ENCODE measurements around the gene NEK1.
"Not testable (repeated sequence)": the region's sequence is repeated elsewhere in the genome, so short reads cannot be mapped to it uniquely, and the experiment has no call there.

Gene NEK1

DNA sequence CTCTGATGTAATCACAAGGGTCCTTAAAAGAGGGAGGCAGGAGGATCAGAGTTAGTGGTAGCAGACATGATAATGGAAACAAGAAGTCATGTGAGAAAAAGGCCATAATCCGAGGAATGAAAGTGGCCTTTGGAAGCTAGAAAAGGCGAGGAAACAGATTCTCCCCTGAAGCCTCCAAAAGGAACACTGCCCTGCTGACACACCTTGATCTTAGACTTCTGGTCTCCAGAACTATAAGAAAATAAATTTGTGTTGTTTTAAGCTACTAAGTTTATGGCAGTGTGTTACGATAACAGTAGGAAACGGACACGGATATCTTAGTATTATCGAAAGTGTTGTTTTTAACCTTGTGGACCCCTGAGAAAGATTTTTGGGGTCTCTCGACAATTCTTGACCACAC is 32.4 kb upstream of the NEK1 start:
- no peak for TF ChIP-seq ZNF274 (IDR thresholded peaks at IDR 0.05; ENCODE audit: low read depth, low read length)
- H3K4me3 ChIP-seq (ENCODE audit: low read length), result no peak overlapping the region

- no peak overlapping the region for H3K4me3 ChIP-seq (ENCODE audit: low read length)
- TF ChIP-seq ZNF274 (IDR thresholded peaks at IDR 0.05; ENCODE audit: low read depth, low read length), result no peak
Measured at GRCh38 chr4:169640261-169640870, 28.0 kb upstream of the NEK1 start.

GRCh38 chr4:169634975-169635374 is 22.6 kb upstream of the NEK1 start:
- TF ChIP-seq ZNF274 (IDR thresholded peaks at IDR 0.05; ENCODE audit: low read depth, low read length), result no peak
- no peak overlapping the region for H3K4me3 ChIP-seq (ENCODE audit: low read length)

DNA sequence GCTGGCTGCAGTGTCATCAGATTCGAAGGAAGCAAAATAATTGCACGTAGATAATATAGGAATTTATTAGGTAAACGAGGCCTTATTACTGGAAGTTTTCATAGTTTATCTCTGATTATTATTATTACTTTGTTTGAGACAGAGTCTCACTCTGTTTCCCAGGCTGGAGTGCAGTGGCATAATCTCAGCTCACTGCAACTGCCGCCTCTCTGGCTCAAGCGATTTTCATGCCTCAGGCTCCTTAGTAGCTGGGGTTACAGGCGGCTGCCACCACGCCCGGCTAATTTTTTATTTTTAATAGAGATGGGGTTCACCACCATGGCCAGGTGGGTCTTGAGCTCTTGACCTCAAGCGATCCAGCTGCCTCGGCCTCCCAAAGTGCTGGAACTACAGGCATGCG is 20.5 kb upstream of the NEK1 start:
- H3K4me3 ChIP-seq (ENCODE audit: low read length), result no peak overlapping the region
- no peak for TF ChIP-seq ZNF274 (IDR thresholded peaks at IDR 0.05; ENCODE audit: low read depth, low read length)

GRCh38 chr4:169630069-169630468 is 17.7 kb upstream of the NEK1 start:
- no peak for TF ChIP-seq ZNF274 (IDR thresholded peaks at IDR 0.05; ENCODE audit: low read depth, low read length)
- H3K4me3 ChIP-seq (ENCODE audit: low read length), result no peak overlapping the region

DNA sequence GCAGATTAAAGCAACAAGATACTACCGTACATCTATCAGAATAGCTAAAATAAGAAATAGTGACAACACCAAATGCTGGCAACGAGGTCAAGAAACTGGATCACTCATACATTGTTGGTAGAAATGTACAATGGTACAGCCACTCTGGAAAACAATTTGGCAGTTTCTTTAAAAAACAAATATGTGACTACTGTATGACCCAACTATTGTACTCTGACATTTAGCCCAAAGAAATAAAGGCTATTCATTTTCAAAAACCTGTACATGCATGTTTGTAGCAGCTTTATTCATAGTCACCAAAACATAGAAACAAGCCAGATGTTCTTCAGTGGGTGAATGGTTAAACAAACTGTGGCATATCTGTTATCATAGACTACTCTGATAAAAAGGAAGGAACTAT is 16.2 kb upstream of the NEK1 start:
- TF ChIP-seq ZNF274 (IDR thresholded peaks at IDR 0.05; ENCODE audit: low read depth, low read length), result no peak
- no peak overlapping the region for H3K4me3 ChIP-seq (ENCODE audit: low read length)

GRCh38 chr4:169627307-169627706 is 14.9 kb upstream of the NEK1 start:
- TF ChIP-seq ZNF274 (IDR thresholded peaks at IDR 0.05; ENCODE audit: low read depth, low read length), result no peak
- H3K4me3 ChIP-seq (ENCODE audit: low read length), result no peak overlapping the region

- H3K4me3 ChIP-seq (ENCODE audit: low read length), result no peak overlapping the region
- no peak for TF ChIP-seq ZNF274 (IDR thresholded peaks at IDR 0.05; ENCODE audit: low read depth, low read length)
Measured at GRCh38 chr4:169626331-169627282, 14.2 kb upstream of the NEK1 start.

- H3K4me3 ChIP-seq (ENCODE audit: low read length), result no peak overlapping the region
- no peak for TF ChIP-seq ZNF274 (IDR thresholded peaks at IDR 0.05; ENCODE audit: low read depth, low read length)
Measured at GRCh38 chr4:169625886-169626285, 13.5 kb upstream of the NEK1 start.

DNA sequence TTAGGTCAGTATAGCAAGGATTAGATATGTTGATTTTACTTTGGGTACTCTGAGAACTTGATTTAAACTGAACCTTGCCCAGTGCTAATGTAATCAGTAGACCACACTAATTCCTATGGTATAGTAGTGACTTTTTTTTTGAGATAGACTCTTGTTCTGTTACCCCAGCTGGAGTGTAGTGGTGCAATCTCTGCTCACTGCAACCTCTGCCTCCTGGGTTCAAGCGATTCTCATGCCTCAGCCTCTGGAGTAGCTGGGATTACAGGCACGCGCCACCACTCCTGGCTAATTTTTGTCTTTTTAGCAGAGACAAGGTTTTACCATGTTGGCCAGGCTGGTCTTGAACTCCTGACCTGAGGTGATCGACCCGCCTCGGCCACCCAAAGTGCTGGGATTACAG is 11.6 kb upstream of the NEK1 start:
- not testable (repeated sequence) for H3K4me3 ChIP-seq (ENCODE audit: low read length)

- TF ChIP-seq ZNF274 (IDR thresholded peaks at IDR 0.05; ENCODE audit: low read depth, low read length), result no peak
- H3K4me3 ChIP-seq (ENCODE audit: low read length), result peak overlapping the region; percentile 24; the same call in 1 of the 2 replicates
Measured at GRCh38 chr4:169622566-169622965, 10.2 kb upstream of the NEK1 start.

DNA sequence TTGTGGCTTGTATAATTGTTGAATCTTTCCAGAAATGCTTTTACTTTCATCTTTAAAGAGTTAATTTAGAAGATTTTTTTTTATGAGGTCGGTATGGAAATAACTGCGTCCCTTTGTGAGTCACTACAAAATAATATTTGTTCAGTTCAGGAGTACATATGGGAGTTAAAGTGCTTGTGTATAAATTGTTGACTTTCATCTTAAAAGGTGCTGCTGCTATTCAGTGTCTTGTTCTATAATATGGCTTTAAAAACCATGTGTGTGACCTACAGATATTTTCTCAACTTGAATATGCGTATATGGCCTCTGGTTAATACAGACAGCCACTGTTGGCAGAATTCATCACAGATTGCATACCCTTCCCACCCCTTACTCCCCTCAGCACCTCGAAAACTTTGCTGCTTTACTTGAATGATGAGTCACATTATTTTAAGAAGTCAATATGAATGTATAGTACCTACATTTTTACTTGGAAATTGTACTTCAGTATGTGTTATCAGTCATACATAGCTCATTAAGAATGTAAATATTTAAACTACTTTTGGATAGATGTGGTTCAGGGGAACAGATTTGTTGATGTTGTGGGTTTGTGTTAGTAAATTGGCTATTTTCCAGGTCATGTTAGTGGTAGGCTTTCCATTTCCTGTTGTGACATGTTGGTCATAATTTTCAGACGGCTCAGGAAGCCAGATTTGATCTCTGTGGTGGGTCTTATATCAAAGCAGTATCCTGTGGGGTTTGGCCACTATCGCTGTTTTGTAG is 9.5 kb upstream of the NEK1 start:
- no peak for TF ChIP-seq ZNF274 (IDR thresholded peaks at IDR 0.05; ENCODE audit: low read depth, low read length)
- peak overlapping the region; percentile 98; the same call in 1 of the 2 replicates for H3K4me3 ChIP-seq (ENCODE audit: low read length)

DNA sequence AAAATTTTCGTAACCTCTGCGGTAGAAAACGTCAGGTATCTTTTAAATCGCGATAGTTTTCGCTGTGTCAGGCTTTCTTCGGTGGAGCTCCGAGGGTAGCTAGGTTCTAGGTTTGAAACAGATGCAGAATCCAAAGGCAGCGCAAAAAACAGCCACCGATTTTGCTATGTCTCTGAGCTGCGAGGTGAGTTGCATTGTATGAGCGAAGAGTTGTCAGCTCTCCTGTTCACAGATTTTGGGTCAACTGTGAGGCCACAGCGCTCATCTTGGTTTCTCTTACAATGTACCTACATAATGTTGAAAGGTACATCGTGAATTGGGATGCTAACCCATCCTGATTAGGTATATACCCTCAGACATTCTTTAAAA is 8.5 kb upstream of the NEK1 start:
- TF ChIP-seq ZNF274 (IDR thresholded peaks at IDR 0.05; ENCODE audit: low read depth, low read length), result no peak
- peak overlapping the region; percentile 98 for H3K4me3 ChIP-seq (ENCODE audit: low read length)

- TF ChIP-seq ZNF274 (IDR thresholded peaks at IDR 0.05; ENCODE audit: low read depth, low read length), result no peak
- H3K4me3 ChIP-seq (ENCODE audit: low read length), result peak within 1 kb of the TSS; percentile 98
Measured at GRCh38 chr4:169619958-169620879, 7.8 kb upstream of the NEK1 start, which contains the start of gene CLCN3. TSS of gene CLCN3 (plus strand) at chr4:169620578. CDS start at chr4:169635929, 15,351 bp downstream.

All from GM08714 (cell line).